H9 (cell line): ENCODE data around the gene ZNF275. TPM values are rescaled to one million over a fixed set of nuclear protein-coding genes. Genes with fewer than 3 reads are reported as not detected.

Source experiments
- DNase-seq: peaks from one replicate; pipeline ENCODE4 v3.0.0-alpha.2; 2017
- H2AFZ ChIP-seq: one replicate; pipeline ENCODE4 v1.6.1; 2013; ENCODE audit warnings: mild to moderate bottlenecking, low read length, control low read depth, moderate library complexity
- H2AK5ac ChIP-seq: 2 replicates; pipeline ENCODE4 v1.6.1; 2013; ENCODE audit warnings: low read length, control low read depth, mixed read lengths; ENCODE audit not compliant: insufficient read length
- H2BK120ac ChIP-seq: one replicate; pipeline ENCODE4 v1.6.1; 2013; ENCODE audit warnings: low read depth, mild to moderate bottlenecking, low read length, control low read depth, inconsistent platforms; ENCODE audit not compliant: poor library complexity, severe bottlenecking
- H2BK12ac ChIP-seq: 2 replicates; pipeline ENCODE4 v1.6.1; 2013; ENCODE audit warnings: low read length, control low read depth, mixed read lengths, low read depth; ENCODE audit not compliant: insufficient read length
- H2BK15ac ChIP-seq: 2 replicates; pipeline ENCODE4 v1.6.1; 2013; ENCODE audit warnings: low read depth, low read length, control low read depth
- H2BK20ac ChIP-seq: one replicate; pipeline ENCODE4 v1.6.1; 2013; ENCODE audit warnings: low read depth, mild to moderate bottlenecking, low read length, control low read depth, inconsistent platforms; ENCODE audit not compliant: poor library complexity, severe bottlenecking
- H2BK5ac ChIP-seq: 2 replicates; pipeline ENCODE4 v1.6.1; 2013; ENCODE audit warnings: low read length, control low read depth, mixed read lengths; ENCODE audit not compliant: insufficient read length
- H3K14ac ChIP-seq: 2 replicates; pipeline ENCODE4 v1.6.1; 2013; ENCODE audit warnings: low read length, control low read depth; ENCODE audit not compliant: insufficient read depth
- H3K18ac ChIP-seq: 2 replicates; pipeline ENCODE4 v1.6.1; 2013; ENCODE audit warnings: low read depth, mild to moderate bottlenecking, mixed read lengths, low read length, control low read depth; ENCODE audit not compliant: insufficient read length
- H3K23ac ChIP-seq: 2 replicates; pipeline ENCODE4 v1.6.1; 2013; ENCODE audit warnings: low read length, control low read depth, mixed read lengths, low read depth; ENCODE audit not compliant: insufficient read length
- H3K23me2 ChIP-seq: 2 replicates; pipeline ENCODE4 v1.6.1; 2013; ENCODE audit warnings: low read depth, mild to moderate bottlenecking, mixed read lengths, low read length, control low read depth; ENCODE audit not compliant: insufficient read length, poor library complexity, severe bottlenecking
- H3K27ac ChIP-seq: 2 replicates; pipeline ENCODE4 v1.5.1; 2013; ENCODE audit warnings: low read length, control low read depth, mixed read lengths, low read depth; ENCODE audit not compliant: insufficient read length
- H3K27me3 ChIP-seq: 2 replicates; pipeline ENCODE4 v1.6.1; 2013; ENCODE audit warnings: low read length, control low read depth, inconsistent platforms; ENCODE audit not compliant: insufficient read depth
- H3K4ac ChIP-seq: 2 replicates; pipeline ENCODE4 v1.6.1; 2013; ENCODE audit warnings: low read depth, mild to moderate bottlenecking, control low read depth, inconsistent platforms, low read length, moderate library complexity
- H3K4me1 ChIP-seq: 2 replicates; pipeline ENCODE4 v1.6.1; 2013; ENCODE audit warnings: low read length, control low read depth, inconsistent platforms; ENCODE audit not compliant: insufficient read depth
- H3K4me2 ChIP-seq: 2 replicates; pipeline ENCODE4 v1.6.1; 2013; ENCODE audit warnings: low read length, control low read depth, mixed read lengths; ENCODE audit not compliant: insufficient read length, insufficient read depth
- H3K56ac ChIP-seq: 2 replicates; pipeline ENCODE4 v1.6.1; 2013; ENCODE audit warnings: low read depth, mild to moderate bottlenecking, mixed read lengths, low read length, control low read depth; ENCODE audit not compliant: insufficient read length
- H3K79me1 ChIP-seq: 2 replicates; pipeline ENCODE4 v1.6.1; 2013; ENCODE audit warnings: low read depth, mild to moderate bottlenecking, moderate library complexity, low read length, control low read depth, inconsistent platforms; ENCODE audit not compliant: insufficient read depth, poor library complexity, severe bottlenecking
- H3K79me2 ChIP-seq: 2 replicates; pipeline ENCODE4 v1.6.1; 2013; ENCODE audit warnings: low read length, control low read depth, inconsistent platforms; ENCODE audit not compliant: insufficient read depth
- H3K9ac ChIP-seq: 2 replicates; pipeline ENCODE4 v1.6.1; 2013; ENCODE audit warnings: low read length, control low read depth, mixed read lengths; ENCODE audit not compliant: insufficient read length; ENCODE audit errors: extremely low read depth
- H3K9me3 ChIP-seq: one replicate; pipeline ENCODE4 v1.6.1; 2013; ENCODE audit warnings: low read depth, low read length, inconsistent platforms; ENCODE audit not compliant: control insufficient read depth
- H3T11ph ChIP-seq: one replicate; pipeline ENCODE4 v1.6.1; 2013; ENCODE audit warnings: mild to moderate bottlenecking, low read length, control low read depth, inconsistent platforms
- H4K20me1 ChIP-seq: one replicate; pipeline ENCODE4 v1.6.1; 2013; ENCODE audit not compliant: control insufficient read depth, insufficient read length, insufficient read depth
- H4K5ac ChIP-seq: 2 replicates; pipeline ENCODE4 v1.6.1; 2013; ENCODE audit warnings: low read depth, mild to moderate bottlenecking, mixed read lengths, low read length, control low read depth; ENCODE audit not compliant: insufficient read length
- H4K8ac ChIP-seq: replicated peaks from 2 replicates; pipeline ENCODE4 v1.6.1; 2013; ENCODE audit warnings: low read length, control low read depth, mixed read lengths, low read depth; ENCODE audit not compliant: insufficient read length
- H4K91ac ChIP-seq: 2 replicates; pipeline ENCODE4 v1.6.1; 2013; ENCODE audit warnings: low read depth, mild to moderate bottlenecking, moderate library complexity, mixed read lengths, low read length, control low read depth; ENCODE audit not compliant: insufficient read length
- H3K27ac Mint-ChIP-seq, 3 experiments: 2 replicates in 2 of 3; 3 replicates in 1 of 3; pipeline ENCODE4 v1.8.0; 2020 to 2021; ENCODE audit warnings: mixed read lengths in 3 of 3, mild to moderate bottlenecking in 1 of 3, moderate library complexity in 1 of 3
- H3K27me3 Mint-ChIP-seq: 2 replicates; pipeline ENCODE4 v1.8.0; 2021; ENCODE audit warnings: low read depth, mild to moderate bottlenecking, moderate library complexity, mixed read lengths
- H3K36me3 Mint-ChIP-seq, 3 experiments: 2 replicates in 2 of 3; 3 replicates in 1 of 3; pipeline ENCODE4 v1.8.0; 2020 to 2021; ENCODE audit warnings: low read depth in 3 of 3, mixed read lengths in 3 of 3; ENCODE audit not compliant: insufficient read depth in 1 of 3
- H3K4me1 Mint-ChIP-seq, 2 experiments: 2 replicates each; pipeline ENCODE4 v1.8.0; 2020; ENCODE audit warnings: mixed read lengths in 2 of 2
- H3K4me3 Mint-ChIP-seq, 2 experiments: 2 replicates in 1 of 2; 3 replicates in 1 of 2; pipeline ENCODE4 v1.8.0; 2020 to 2021; ENCODE audit warnings: mild to moderate bottlenecking in 2 of 2, mixed read lengths in 2 of 2, moderate library complexity in 1 of 2
- H3K9me3 Mint-ChIP-seq, 2 experiments: 2 replicates in 1 of 2; 3 replicates in 1 of 2; pipeline ENCODE4 v1.8.0; 2020; ENCODE audit warnings: mild to moderate bottlenecking in 2 of 2, mixed read lengths in 2 of 2, moderate library complexity in 1 of 2
- CTCF ChIP-seq: fragments of 200-600 bp; sonication (generic); conservative IDR thresholded peaks from 3 replicates; pipeline ENCODE4 v1.8.0; 2021; ENCODE audit warnings: antibody characterized with exemption, mild to moderate bottlenecking
- WGBS: extraction: QIAGEN DNeasy Blood & Tissue Kit; methylation state at CpG from one replicate; pipeline ENCODE4 v1.1.7; 2013; ENCODE audit warnings: missing lambda C conversion rate, low lambda C conversion rate, mixed read lengths; ENCODE audit not compliant: insufficient read length; ENCODE audit errors: extremely low coverage; 5-methylcytosine and 5-hydroxymethylcytosine counted together
- total RNA-seq: library from RNA; stranded (reverse); gene quantifications from 2 replicates; pipeline ENCODE4 v1.2.1, GENCODE V29; 2021

Gene ZNF275
- total RNA-seq, 1 experiment from 2014 or later = 11.8 TPM

GRCh38 chrX:153321381-153322124, 12.4 kb upstream of the ZNF275 start, which contains the start of gene PNMA6F:
PNMA6F (minus strand) TSS chrX:153321767; CDS start chrX:153320674, 1,093 bp downstream.
- no peak within 1 kb of the TSS for H2BK15ac ChIP-seq
- Mint-ChIP-seq H3K27ac (no peak within 1 kb of the TSS), H3K27me3 (peaks cover 20% of the 10 kb centered on the region), H3K9me3 (peaks cover 63 to 73% of the 10 kb centered on the region in 2 experiments), H3K4me1 (peaks cover 2 to 11% of the 10 kb centered on the region in 2 experiments; a peak in 2 of 4 replicates), H3K4me3 (peak within 1 kb of the TSS in 1 of 2 experiments; percentile 74; a peak in 3 of 5 replicates), H3K36me3 (peaks cover 0 to 4% (median 0%) of the 10 kb centered on the region in 3 experiments; a peak in 5 of 7 replicates)
- H3K4me1 ChIP-seq = no peaks in the 10 kb centered on the region
- no peak within 1 kb of the TSS for H3K14ac ChIP-seq
- DNase-seq = no peak
- H3K18ac ChIP-seq = no peak within 1 kb of the TSS
- H4K20me1 ChIP-seq = no peaks in the 10 kb centered on the region
- H3K79me1 ChIP-seq = no peaks in the 10 kb centered on the region
- H4K91ac ChIP-seq = no peak within 1 kb of the TSS
- H3K27me3 ChIP-seq = no peaks in the 10 kb centered on the region
- no peak within 1 kb of the TSS for H3K23ac ChIP-seq
- peak within 1 kb of the TSS; percentile 67 for H3K4me2 ChIP-seq
- H3K9me3 ChIP-seq = no peaks in the 10 kb centered on the region
- H3K56ac ChIP-seq = no peak within 1 kb of the TSS
- H3T11ph ChIP-seq = no peak within 1 kb of the TSS
- H2AK5ac ChIP-seq = no peak within 1 kb of the TSS
- H2BK20ac ChIP-seq = no peak within 1 kb of the TSS
- H3K9ac ChIP-seq = no peak within 1 kb of the TSS
- TF ChIP-seq CTCF = no peak
- peaks cover 4% of the 10 kb centered on the region for H3K23me2 ChIP-seq
- H4K5ac ChIP-seq = no peak within 1 kb of the TSS
- H4K8ac ChIP-seq = no peak within 1 kb of the TSS
- H2AFZ ChIP-seq = no peak within 1 kb of the TSS
- H2BK12ac ChIP-seq = no peak within 1 kb of the TSS
- no peak within 1 kb of the TSS for H3K27ac ChIP-seq
- H2BK5ac ChIP-seq = no peak within 1 kb of the TSS
- no CpG with 5 or more reads among the region's 36 CpGs for WGBS
- H3K79me2 ChIP-seq = no peaks in the 10 kb centered on the region
- H3K4ac ChIP-seq = no peak within 1 kb of the TSS
- H2BK120ac ChIP-seq = no peak within 1 kb of the TSS
